HG03460 (cell line): ENCODE data around the gene LANCL2.
"Not testable (repeated sequence)": the region's sequence is repeated elsewhere in the genome, so short reads cannot be mapped to it uniquely, and the experiment has no call there.

Experiments used
- ATAC-seq: cut with Tn5 transposase; IDR thresholded peaks from one replicate; pipeline ENCODE4 v1.9.1; 2021; ENCODE audit not compliant: unreplicated experiment

Gene LANCL2

GRCh38 chr7:55469271-55469681 lies 104.1 kb downstream of the LANCL2 start:
- no peak for ATAC-seq

- ATAC-seq: no peak
These were observed 104.6 kb downstream of the LANCL2 start for GRCh38 chr7:55469721-55470120.

- no peak for ATAC-seq
These were observed 105.1 kb downstream of the LANCL2 start for GRCh38 chr7:55470261-55470660.

DNA sequence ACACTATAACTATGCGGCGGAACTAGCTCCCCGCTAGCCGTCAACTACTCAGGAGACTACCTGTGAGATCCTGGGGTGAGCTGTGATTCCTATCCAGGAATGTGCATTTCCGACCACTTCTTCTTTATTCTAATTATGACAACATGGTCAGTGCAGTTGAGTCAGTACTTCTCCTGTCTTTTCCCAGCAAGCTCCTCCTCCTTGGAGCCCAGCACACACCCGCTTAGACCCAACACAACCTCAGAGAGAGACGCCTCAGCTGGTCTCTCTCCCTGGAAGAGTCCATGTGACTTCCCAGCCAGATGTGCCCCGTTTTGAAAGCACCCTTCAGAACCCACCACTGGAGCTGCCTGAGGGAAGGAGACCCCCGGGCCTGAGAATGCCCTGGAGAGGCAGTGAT lies 106.5 kb downstream of the LANCL2 start:
- not testable (repeated sequence) for ATAC-seq

- ATAC-seq: not testable (repeated sequence)
These were observed 107.3 kb downstream of the LANCL2 start for GRCh38 chr7:55472406-55472805.

GRCh38 chr7:55472928-55473725 lies 108.0 kb downstream of the LANCL2 start:
- no peak for ATAC-seq

GRCh38 chr7:55473932-55474331 lies 108.8 kb downstream of the LANCL2 start:
- ATAC-seq: no peak

GRCh38 chr7:55474944-55475854 lies 110.1 kb downstream of the LANCL2 start:
- no peak for ATAC-seq

- no peak for ATAC-seq
These were observed 111.0 kb downstream of the LANCL2 start for GRCh38 chr7:55475855-55476803.

- ATAC-seq: no peak
These were observed 112.0 kb downstream of the LANCL2 start for GRCh38 chr7:55476852-55477780.

GRCh38 chr7:55477781-55478374 lies 112.7 kb downstream of the LANCL2 start:
- ATAC-seq: no peak

DNA sequence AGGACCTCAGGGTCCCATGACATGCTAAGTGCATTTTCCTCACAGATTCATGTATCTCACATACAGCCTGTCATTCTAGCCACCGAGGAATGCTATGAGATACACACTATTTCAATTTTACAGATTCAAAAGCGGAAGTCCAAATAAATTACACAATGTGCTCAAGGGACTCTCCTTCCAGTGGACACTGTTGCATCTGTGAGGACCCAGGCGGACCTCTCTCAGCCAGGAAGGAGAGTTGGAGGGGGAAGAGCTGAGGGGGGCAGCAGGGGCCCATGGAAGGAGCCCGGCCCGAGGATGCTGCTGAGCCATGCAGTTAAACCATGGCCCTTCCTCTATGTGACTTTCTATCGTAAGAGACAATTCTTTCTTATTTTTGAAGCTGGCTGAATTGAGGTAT lies 113.6 kb downstream of the LANCL2 start:
- ATAC-seq: no peak

DNA sequence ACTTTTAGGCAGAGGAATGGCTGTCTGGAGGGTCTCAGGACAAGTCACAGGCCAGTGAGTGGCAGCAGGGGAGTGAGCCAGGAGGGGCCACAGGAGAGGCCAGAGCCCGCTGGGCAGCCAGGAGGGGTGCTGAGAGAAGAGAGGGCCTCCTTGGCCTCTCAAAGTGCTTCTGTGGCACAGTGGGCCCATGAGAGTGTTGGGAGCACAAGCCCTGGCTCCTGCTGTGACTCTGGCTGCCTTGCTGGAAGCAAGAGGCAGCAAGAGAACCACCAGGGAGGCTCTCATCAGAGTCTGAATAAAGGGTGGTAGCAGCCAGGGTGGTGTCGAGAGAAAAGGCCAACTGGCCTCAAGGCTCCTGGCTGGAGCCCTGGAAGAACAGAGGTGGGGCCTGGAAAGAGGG lies 116.0 kb downstream of the LANCL2 start:
- no peak for ATAC-seq

DNA sequence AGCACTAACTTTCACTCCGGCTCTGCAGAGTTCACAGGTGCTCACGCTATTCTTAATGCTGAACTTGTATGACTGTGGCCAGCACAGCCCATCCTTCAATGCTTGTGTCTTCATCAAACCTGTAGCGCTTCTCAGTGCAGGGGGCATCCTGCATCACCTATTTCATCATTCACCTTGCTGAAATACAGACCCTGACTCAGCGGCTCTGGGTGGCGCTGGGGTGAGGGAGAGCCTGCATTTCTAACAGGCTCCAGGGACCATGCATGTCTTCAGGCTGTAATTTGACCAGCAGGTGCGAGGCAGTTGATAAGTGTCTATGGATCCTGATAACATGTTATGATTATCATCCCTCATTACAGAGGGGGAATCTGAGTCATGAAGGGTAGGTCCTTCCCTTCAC lies 117.9 kb downstream of the LANCL2 start:
- no peak for ATAC-seq
